Uterus (tissue), 4 donors: Measurements from ENCODE around the gene GANC. TPM values are rescaled to one million over a fixed set of nuclear protein-coding genes. Genes with fewer than 3 reads are reported as not detected.
"Not testable (repeated sequence)": the region's sequence is repeated elsewhere in the genome, so short reads cannot be mapped to it uniquely, and the experiment has no call there.

Experiments used
- DNase-seq, 2 donors: peaks; one replicate each; pipeline ENCODE4 v3.0.0-alpha.2; 2019 to 2020
- H3K27ac ChIP-seq, 2 donors: fragments of 200-600 bp; sonication (generic); 1 replicate in 1 of 2; 2 replicates in 1 of 2; pipeline ENCODE4 v1.5.1; 2016 to 2018
- H3K27me3 ChIP-seq, 2 donors: fragments of 200-600 bp; sonication (generic); one replicate each; pipeline ENCODE4 v1.5.1; 2018 to 2019; ENCODE audit warnings: control low read depth in 1 of 2
- H3K36me3 ChIP-seq, 2 donors: fragments of 200-600 bp; sonication (generic); one replicate each; pipeline ENCODE4 v1.5.1; 2019; ENCODE audit warnings: control low read depth in 1 of 2
- H3K4me1 ChIP-seq, 2 donors: fragments of 200-600 bp; sonication (generic); one replicate each; pipeline ENCODE4 v1.5.1; 2018 to 2019; ENCODE audit warnings: control low read depth in 1 of 2
- H3K4me3 ChIP-seq, 2 donors: fragments of 200-600 bp; sonication (generic); 1 replicate in 1 of 2; 2 replicates in 1 of 2; pipeline ENCODE4 v1.5.1; 2018 to 2019; ENCODE audit warnings: mild to moderate bottlenecking in 1 of 2
- H3K9me3 ChIP-seq, 2 donors: fragments of 200-600 bp; sonication (generic); one replicate each; pipeline ENCODE4 v1.5.1; 2019; ENCODE audit warnings: control low read depth in 1 of 2
- POLR2A ChIP-seq, 2 donors: fragments of 450-650 bp; IDR thresholded peaks; one replicate each; pipeline ENCODE4 v1.6.1; 2016; ENCODE audit warnings: antibody characterized with exemption in 2 of 2, mild to moderate bottlenecking in 1 of 2, moderate library complexity in 1 of 2
- intact Hi-C: fragments of 100-400 bp; cut with DNase I; formaldehyde crosslinking; loops from one replicate; pipeline ENCODE4 v1.15.1; 2023; ENCODE audit warnings: low total_unique reads
- total RNA-seq, 4 donors: library from RNA; depleted of rRNA in 3 of 4; stranded (reverse); fragments of >200 nt in 3 of 4; gene quantifications; one replicate each; pipeline versions ENCODE4 v1.1.0 to v1.2.4, GENCODE V29; 2014 to 2023
- TF ChIP-seq, protein P1 (sequence below), 4 experiments: fragments of 200-600 bp in 2 of 4; fragments of 450-650 bp in 2 of 4; sonication (generic) in 2 of 4; IDR thresholded peaks; one replicate each; pipeline ENCODE4 v1.5.1; 2016 to 2019; ENCODE audit warnings: antibody characterized with exemption in 4 of 4, mild to moderate bottlenecking in 2 of 4, moderate library complexity in 1 of 4
- donor health status: DM: yes; HTN: yes; CAD: no.

The GANC gene
- total RNA-seq, 4 donors from 2014 or later: 11.8 to 48.9 (median 41.3) TPM

- Histone ChIP-seq H3K36me3 (no peaks in the 10 kb centered on the region), H3K27ac (no peak overlapping the region), H3K27me3 (no peaks in the 10 kb centered on the region), H3K4me3 (no peak overlapping the region), H3K9me3 (no peaks in the 10 kb centered on the region), H3K4me1 (no peaks in the 10 kb centered on the region)
- no peak for DNase-seq
- no peak for TF ChIP-seq POLR2A (IDR thresholded peaks at IDR 0.05)
- TF ChIP-seq, protein P1, sequence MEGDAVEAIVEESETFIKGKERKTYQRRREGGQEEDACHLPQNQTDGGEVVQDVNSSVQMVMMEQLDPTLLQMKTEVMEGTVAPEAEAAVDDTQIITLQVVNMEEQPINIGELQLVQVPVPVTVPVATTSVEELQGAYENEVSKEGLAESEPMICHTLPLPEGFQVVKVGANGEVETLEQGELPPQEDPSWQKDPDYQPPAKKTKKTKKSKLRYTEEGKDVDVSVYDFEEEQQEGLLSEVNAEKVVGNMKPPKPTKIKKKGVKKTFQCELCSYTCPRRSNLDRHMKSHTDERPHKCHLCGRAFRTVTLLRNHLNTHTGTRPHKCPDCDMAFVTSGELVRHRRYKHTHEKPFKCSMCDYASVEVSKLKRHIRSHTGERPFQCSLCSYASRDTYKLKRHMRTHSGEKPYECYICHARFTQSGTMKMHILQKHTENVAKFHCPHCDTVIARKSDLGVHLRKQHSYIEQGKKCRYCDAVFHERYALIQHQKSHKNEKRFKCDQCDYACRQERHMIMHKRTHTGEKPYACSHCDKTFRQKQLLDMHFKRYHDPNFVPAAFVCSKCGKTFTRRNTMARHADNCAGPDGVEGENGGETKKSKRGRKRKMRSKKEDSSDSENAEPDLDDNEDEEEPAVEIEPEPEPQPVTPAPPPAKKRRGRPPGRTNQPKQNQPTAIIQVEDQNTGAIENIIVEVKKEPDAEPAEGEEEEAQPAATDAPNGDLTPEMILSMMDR (IDR thresholded peaks at IDR 0.05): no peak
- intact Hi-C loops: no loop called here
Observed at GRCh38 chr15:42315521-42315920, 42.5 kb downstream of the GANC start.

- H3K27me3 ChIP-seq, H3K27ac ChIP-seq, H3K4me3 ChIP-seq, DNase-seq, H3K4me1 ChIP-seq, H3K36me3 ChIP-seq, intact Hi-C loops, H3K9me3 ChIP-seq: not testable (repeated sequence)
Observed at GRCh38 chr15:42316282-42316805, 43.3 kb downstream of the GANC start.

GRCh38 chr15:42319206-42319605 lies 46.2 kb downstream of the GANC start:
- no peaks in the 10 kb centered on the region for H3K27me3 ChIP-seq
- no peak for TF ChIP-seq POLR2A (IDR thresholded peaks at IDR 0.05)
- H3K9me3 ChIP-seq: no peaks in the 10 kb centered on the region
- no peak overlapping the region for H3K4me3 ChIP-seq
- no peaks in the 10 kb centered on the region for H3K36me3 ChIP-seq
- DNase-seq: no peak
- no peak overlapping the region for H3K27ac ChIP-seq
- no peaks in the 10 kb centered on the region for H3K4me1 ChIP-seq
- intact Hi-C loops: no loop called here

GRCh38 chr15:42324308-42324707 lies 51.3 kb downstream of the GANC start:
- intact Hi-C loops: no loop called here
- H3K27me3 ChIP-seq: no peaks in the 10 kb centered on the region

GRCh38 chr15:42329161-42329560 lies 56.2 kb downstream of the GANC start:
- intact Hi-C loops: no loop called here
- no peaks in the 10 kb centered on the region for H3K36me3 ChIP-seq
- DNase-seq: no peak
- H3K27me3 ChIP-seq: no peaks in the 10 kb centered on the region
- H3K9me3 ChIP-seq: no peaks in the 10 kb centered on the region
- no peaks in the 10 kb centered on the region for H3K4me1 ChIP-seq
- TF ChIP-seq POLR2A (IDR thresholded peaks at IDR 0.05): no peak
- TF ChIP-seq, protein P1 (IDR thresholded peaks at IDR 0.05): no peak
- H3K27ac ChIP-seq: no peak overlapping the region
- H3K4me3 ChIP-seq: no peak overlapping the region

More at GRCh38 chr15:42324308-42324707, 51.3 kb downstream of the GANC start:
- Histone ChIP-seq H3K4me1 (no peaks in the 10 kb centered on the region), H3K27ac (no peak overlapping the region), H3K4me3 (no peak overlapping the region), H3K9me3 (no peaks in the 10 kb centered on the region), H3K36me3 (no peaks in the 10 kb centered on the region)
- TF ChIP-seq, protein P1 (IDR thresholded peaks at IDR 0.05): no peak
- TF ChIP-seq POLR2A (IDR thresholded peaks at IDR 0.05): no peak
- DNase-seq: no peak

GRCh38 chr15:42329992-42330391 lies 57.0 kb downstream of the GANC start:
- intact Hi-C loops: no loop called here
- no peak for DNase-seq
- no peaks in the 10 kb centered on the region for H3K36me3 ChIP-seq

More at GRCh38 chr15:42329992-42330391, 57.0 kb downstream of the GANC start:
- Histone ChIP-seq H3K27me3 (no peaks in the 10 kb centered on the region), H3K4me3 (no peak overlapping the region), H3K27ac (no peak overlapping the region), H3K9me3 (peaks cover 0 to 2% of the 10 kb centered on the region in 2 donors), H3K4me1 (no peaks in the 10 kb centered on the region)
- no peak for TF ChIP-seq POLR2A (IDR thresholded peaks at IDR 0.05)
- TF ChIP-seq, protein P1 (IDR thresholded peaks at IDR 0.05): no peak
